GM18909 (cell line): ENCODE measurements around the gene MYLK4.

Experiments used
- ATAC-seq: cut with Tn5 transposase; IDR thresholded peaks from one replicate; pipeline ENCODE4 v1.9.1; 2021; ENCODE audit warnings: mild to moderate bottlenecking; ENCODE audit not compliant: unreplicated experiment, poor library complexity

The MYLK4 gene

GRCh38 chr6:2713473-2714110 lies 37.1 kb downstream of the MYLK4 start:
- ATAC-seq, result no peak

GRCh38 chr6:2712102-2712501 lies 38.6 kb downstream of the MYLK4 start:
- no peak for ATAC-seq

- ATAC-seq, result no peak
Observed at GRCh38 chr6:2710412-2710811, 40.3 kb downstream of the MYLK4 start.

- ATAC-seq, result no peak
Observed at GRCh38 chr6:2708456-2708855, 42.3 kb downstream of the MYLK4 start.

- ATAC-seq, result no peak
Observed at GRCh38 chr6:2706558-2706957, 44.2 kb downstream of the MYLK4 start.

DNA sequence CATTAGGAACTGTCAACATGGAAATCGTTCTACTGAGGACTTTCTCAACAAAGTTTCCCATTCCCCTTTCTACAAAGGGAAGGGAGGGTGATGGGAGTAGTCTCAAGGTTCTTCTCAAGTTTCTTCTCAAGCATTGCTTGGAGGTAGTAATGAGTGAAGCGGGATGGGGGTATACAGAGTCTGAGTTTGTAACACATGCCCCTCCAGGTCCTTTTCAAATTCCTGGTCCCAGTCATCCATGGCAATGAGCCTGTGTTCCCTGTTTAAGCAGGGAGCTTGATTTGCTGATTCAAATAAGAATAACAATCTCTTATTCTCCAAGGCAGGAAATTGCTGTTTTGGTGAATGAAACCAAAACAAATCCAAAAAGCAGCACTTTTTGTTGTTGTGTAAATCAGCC lies 45.5 kb downstream of the MYLK4 start:
- ATAC-seq, result no peak

DNA sequence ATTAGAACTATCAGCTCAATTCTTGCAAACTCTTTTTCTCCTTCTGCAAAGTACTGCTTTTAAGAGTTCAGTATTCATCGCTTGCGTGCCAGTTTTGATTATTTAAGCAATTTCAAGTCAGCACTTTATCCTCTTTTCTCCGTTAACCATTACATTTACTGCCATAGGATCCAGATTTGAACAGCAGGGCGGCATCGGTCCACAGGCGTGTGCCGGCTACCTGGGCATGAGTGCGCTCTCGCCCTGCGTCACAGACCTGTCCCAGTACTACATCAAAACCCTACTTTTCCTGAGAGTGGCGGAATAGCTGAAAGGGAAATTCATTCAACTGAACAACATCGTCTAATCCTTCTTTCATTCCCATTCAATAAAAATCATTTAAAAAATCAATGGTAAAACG lies 53.4 kb downstream of the MYLK4 start:
- ATAC-seq, result no peak

- ATAC-seq, result no peak
Observed at GRCh38 chr6:2695454-2696095, 55.1 kb downstream of the MYLK4 start.

GRCh38 chr6:2693231-2693630 lies 57.5 kb downstream of the MYLK4 start:
- no peak for ATAC-seq

- ATAC-seq, result no peak
Observed at GRCh38 chr6:2688401-2689064, 62.2 kb downstream of the MYLK4 start.

DNA sequence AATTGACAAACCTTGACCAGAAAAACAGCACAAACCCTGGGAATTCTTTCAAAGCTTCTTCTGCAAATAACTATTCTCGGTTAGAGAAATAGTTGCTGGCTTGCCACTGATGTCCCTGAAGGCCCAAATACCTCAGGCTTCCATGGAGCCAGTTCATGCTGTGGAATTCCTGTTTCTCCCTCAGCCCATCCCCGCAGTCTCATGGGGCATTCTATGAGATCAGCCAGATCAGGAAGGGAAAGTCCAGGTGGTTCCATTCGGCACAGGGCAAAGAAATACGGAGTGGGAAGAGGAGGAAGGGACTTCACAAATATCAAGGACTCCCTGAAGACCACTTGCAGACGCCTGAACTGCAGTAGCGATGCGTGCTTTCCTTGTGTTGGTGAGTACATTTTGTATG lies 63.3 kb downstream of the MYLK4 start:
- no peak for ATAC-seq

GRCh38 chr6:2686515-2686914 lies 64.2 kb downstream of the MYLK4 start:
- ATAC-seq, result no peak

DNA sequence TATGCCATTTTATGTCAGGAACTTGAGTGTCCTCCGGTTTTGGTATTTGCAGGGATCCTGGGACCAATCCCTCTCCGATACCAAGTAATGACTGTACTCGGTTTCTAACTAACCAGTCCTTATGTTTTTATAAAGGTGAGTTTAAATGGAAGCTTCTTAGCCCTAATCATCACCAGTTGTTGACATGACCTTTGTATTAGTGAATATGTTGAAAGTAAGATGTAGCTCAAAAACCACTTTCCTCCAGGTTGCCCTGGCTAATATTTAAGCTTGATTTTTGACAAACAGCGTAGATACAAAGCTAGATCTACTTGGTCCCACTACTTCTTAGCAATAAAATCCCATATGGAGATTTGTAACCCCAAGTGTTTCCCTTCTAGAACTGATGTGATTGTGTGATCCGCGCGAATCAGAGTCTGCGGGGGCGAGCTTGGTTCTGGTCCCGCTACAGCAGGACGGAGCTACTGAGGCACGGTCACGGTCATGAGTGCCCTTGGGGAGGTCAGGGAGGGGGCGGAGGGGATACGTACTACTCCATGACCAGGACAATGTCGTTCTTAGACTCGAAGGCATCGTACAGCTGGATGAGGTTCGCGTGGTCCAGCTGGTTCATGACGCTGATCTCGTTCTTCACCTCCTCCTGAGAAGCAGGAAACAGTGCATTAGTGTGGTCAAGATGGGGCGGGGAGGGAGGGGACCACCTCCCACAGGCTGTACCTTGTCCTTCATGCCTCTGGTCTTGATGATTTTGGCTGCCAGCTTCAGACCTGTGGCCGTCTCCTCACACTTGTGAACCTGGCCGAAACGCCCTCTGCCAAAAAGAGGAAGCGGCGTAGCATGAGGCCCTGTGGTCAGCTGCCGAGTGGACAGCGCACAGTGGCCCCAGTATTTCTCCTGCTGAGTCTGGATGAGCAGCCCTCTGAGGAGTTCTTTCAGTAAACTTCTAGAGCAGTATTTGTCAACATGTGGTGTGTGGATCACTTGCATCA lies 65.7 kb downstream of the MYLK4 start:
- ATAC-seq, result no peak

GRCh38 chr6:2684103-2684749 lies 66.5 kb downstream of the MYLK4 start:
- ATAC-seq, result no peak

GRCh38 chr6:2680264-2680922 lies 70.3 kb downstream of the MYLK4 start:
- no peak for ATAC-seq

- ATAC-seq, result no peak
Observed at GRCh38 chr6:2677080-2677593, 73.6 kb downstream of the MYLK4 start.

DNA sequence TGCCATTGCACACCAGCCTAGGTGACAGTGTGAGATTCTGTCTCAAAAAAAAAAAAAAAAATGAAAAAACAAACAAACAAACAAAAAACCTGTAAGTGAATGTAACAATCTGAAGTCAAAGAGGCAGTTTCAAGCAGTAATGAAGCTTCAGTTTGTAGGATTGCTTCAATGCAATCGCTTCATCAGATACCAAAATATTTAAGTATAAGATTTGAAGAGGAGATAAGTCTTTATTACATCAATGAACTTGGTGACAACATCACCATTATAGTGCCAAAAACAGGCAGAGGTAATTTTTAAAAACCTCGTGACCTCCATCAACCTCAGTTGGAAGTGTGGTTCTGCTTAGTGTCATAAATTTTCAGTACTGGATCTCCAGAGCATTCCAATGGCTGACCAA lies 74.7 kb downstream of the MYLK4 start:
- no peak for ATAC-seq

- ATAC-seq, result no peak
Observed at GRCh38 chr6:2674857-2675256, 75.9 kb downstream of the MYLK4 start.

GRCh38 chr6:2669067-2669700 lies 81.5 kb downstream of the MYLK4 start:
- ATAC-seq, result no peak
